Liver (tissue), 3 donors: Measurements from ENCODE around the gene FLT1.

Experiments used
- CTCF ChIP-seq: fragments of 150-350 bp; IDR thresholded peaks from 2 replicates; pipeline ENCODE4 v1.5.1; 2017; ENCODE audit warnings: improper control_type of control experiment, low read depth, low read length; ENCODE audit not compliant: missing input control
- JUND ChIP-seq, 2 donors: IDR thresholded peaks; 2 replicates each; pipeline ENCODE4 v1.6.1; 2016; ENCODE audit warnings: antibody characterized with exemption in 2 of 2
- RAD21 ChIP-seq, 2 donors: IDR thresholded peaks; 2 replicates each; pipeline ENCODE4 v1.6.1; 2016; ENCODE audit warnings: antibody characterized with exemption in 2 of 2, mild to moderate bottlenecking in 2 of 2
- TF ChIP-seq, protein P1 (sequence below): IDR thresholded peaks from 2 replicates; pipeline ENCODE4 v1.6.1; 2016; ENCODE audit warnings: antibody characterized with exemption, mild to moderate bottlenecking
- donor health status: healthy.
- donor health status: healthy.

DNA sequence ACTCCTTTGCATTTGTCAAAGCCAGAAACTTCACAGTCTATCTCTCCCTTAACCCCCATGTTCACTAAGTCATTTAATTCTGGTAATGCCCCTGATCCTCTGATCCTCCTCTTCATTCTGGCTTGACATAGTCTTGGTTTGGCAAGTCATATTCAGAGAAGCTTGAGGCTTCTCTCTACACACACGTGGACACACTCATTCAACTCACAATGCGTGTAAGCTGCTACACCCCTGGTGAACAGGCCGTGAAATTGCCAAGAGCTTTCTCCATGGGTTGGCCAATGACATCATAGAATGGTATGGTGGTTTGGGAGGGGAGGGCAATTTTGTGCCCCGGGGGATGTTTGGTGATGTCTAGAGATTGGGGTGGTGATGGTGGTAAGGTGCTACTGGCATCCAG lies 47.9 kb upstream of the FLT1 start:
- TF ChIP-seq CTCF (no peak), JUND (IDR thresholded peaks at IDR 0.05) (no peak), RAD21 (IDR thresholded peaks at IDR 0.05) (no peak)
- TF ChIP-seq, protein P1, sequence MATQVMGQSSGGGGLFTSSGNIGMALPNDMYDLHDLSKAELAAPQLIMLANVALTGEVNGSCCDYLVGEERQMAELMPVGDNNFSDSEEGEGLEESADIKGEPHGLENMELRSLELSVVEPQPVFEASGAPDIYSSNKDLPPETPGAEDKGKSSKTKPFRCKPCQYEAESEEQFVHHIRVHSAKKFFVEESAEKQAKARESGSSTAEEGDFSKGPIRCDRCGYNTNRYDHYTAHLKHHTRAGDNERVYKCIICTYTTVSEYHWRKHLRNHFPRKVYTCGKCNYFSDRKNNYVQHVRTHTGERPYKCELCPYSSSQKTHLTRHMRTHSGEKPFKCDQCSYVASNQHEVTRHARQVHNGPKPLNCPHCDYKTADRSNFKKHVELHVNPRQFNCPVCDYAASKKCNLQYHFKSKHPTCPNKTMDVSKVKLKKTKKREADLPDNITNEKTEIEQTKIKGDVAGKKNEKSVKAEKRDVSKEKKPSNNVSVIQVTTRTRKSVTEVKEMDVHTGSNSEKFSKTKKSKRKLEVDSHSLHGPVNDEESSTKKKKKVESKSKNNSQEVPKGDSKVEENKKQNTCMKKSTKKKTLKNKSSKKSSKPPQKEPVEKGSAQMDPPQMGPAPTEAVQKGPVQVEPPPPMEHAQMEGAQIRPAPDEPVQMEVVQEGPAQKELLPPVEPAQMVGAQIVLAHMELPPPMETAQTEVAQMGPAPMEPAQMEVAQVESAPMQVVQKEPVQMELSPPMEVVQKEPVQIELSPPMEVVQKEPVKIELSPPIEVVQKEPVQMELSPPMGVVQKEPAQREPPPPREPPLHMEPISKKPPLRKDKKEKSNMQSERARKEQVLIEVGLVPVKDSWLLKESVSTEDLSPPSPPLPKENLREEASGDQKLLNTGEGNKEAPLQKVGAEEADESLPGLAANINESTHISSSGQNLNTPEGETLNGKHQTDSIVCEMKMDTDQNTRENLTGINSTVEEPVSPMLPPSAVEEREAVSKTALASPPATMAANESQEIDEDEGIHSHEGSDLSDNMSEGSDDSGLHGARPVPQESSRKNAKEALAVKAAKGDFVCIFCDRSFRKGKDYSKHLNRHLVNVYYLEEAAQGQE, result no peak
